ENCODE results near the gene CSNK1G1.

The CSNK1G1 gene

GRCh38 chr15:64162869-64163658, 192.9 kb downstream of the CSNK1G1 start, which contains the start of gene PPIB:
Gene PPIB (minus strand): TSS chr15:64163022. CDS start chr15:64162986, 36 bp downstream.
- Histone ChIP-seq H3K9me3 (ENCODE audit: control insufficient read depth, low read length) (no peaks in the 10 kb centered on the region), H3K9ac (no peak within 1 kb of the TSS), H3K4me1 (no peaks in the 10 kb centered on the region), H3K4me2 (ENCODE audit: low read length) (peak within 1 kb of the TSS; percentile 86), H3K79me2 (no peaks in the 10 kb centered on the region), H3K36me3 (ENCODE audit: control insufficient read depth, insufficient read depth, low read length) (no peaks in the 10 kb centered on the region), H2AFZ (peak within 1 kb of the TSS; percentile 93), H3K27me3 (ENCODE audit: control insufficient read depth, insufficient read depth, low read length) (no peaks in the 10 kb centered on the region), H3K27ac (peak within 1 kb of the TSS; percentile 77), H3K4me3 (ENCODE audit: low read depth, low read length) (peak within 1 kb of the TSS; percentile 95)
- TF ChIP-seq CTCF (IDR thresholded peaks at IDR 0.05), result peak; percentile 44

DNA sequence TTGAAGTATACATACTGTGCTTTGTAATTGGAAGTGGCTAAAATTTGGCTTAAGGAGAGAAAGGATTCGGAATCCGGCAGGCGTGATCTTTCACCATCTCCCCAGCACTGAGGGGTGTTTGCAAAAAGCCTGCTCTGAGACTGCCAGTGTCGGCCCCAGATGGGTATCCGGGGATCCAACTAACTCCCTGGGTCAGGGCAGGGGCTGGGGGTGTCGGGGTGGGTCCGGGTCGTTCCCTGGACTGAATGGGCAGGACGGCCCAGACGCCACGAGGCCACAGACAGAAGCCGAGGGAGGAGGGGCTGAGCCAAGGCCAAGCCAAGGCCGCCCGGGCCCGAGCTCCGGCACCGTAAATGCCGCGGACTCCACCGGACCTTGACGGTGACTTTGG, 193.5 kb downstream of the CSNK1G1 start:
- peak overlapping the region; percentile 74 for H2AFZ ChIP-seq
- no peaks in the 10 kb centered on the region for H3K27me3 ChIP-seq (ENCODE audit: control insufficient read depth, insufficient read depth, low read length)
- TF ChIP-seq CTCF (IDR thresholded peaks at IDR 0.05), result no peak
- H3K27ac ChIP-seq, result peak overlapping the region; percentile 77
- H3K4me1 ChIP-seq, result no peaks in the 10 kb centered on the region
- no peaks in the 10 kb centered on the region for H3K36me3 ChIP-seq (ENCODE audit: control insufficient read depth, insufficient read depth, low read length)
- peak overlapping the region; percentile 86 for H3K4me2 ChIP-seq (ENCODE audit: low read length)
- H3K79me2 ChIP-seq, result no peaks in the 10 kb centered on the region
- H3K9ac ChIP-seq, result no peak overlapping the region
- H3K4me3 ChIP-seq (ENCODE audit: low read depth, low read length), result peak overlapping the region; percentile 95
- no peaks in the 10 kb centered on the region for H3K9me3 ChIP-seq (ENCODE audit: control insufficient read depth, low read length)

DNA sequence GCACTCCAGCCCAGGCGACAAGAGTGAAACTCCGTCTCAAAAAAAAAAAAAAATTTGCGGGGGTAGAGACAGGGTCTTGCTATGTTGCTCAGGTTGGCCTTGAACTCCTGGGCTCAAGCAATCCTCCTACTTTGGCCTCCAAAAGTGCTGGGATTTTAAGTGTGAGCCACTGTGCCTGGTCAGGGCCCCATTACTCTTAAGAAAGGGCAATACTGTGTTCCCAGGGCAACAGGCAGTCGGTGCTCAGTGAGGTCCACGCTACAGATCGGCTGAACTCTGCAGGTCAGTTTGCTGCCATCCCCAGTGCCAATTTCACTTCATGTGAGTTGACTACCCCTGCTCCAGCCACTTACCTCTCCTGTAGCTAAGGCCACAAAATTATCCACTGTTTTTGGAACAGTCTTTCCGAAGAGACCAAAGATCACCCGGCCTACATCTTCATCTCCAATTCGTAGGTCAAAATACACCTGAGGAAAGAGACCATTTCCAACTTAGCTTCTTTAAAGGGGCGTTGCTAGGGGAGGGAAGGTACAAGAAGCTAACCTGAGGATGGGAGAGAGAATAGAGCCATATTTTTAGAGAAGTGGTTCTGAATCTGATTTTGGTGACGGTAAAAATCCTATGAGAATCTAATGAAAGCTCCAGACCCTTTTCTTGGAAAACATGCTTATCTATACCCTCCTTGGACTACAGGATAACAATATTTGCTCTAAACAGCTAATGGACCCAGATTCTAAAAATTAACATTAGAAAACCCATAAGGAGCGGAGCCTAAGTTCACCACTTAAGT, 194.1 kb downstream of the CSNK1G1 start:
- H3K36me3 ChIP-seq (ENCODE audit: control insufficient read depth, insufficient read depth, low read length), result no peaks in the 10 kb centered on the region

GRCh38 chr15:64158363-64159134, 197.4 kb downstream of the CSNK1G1 start:
- TF ChIP-seq CTCF (IDR thresholded peaks at IDR 0.05), result no peak
- Histone ChIP-seq H3K9me3 (ENCODE audit: control insufficient read depth, low read length) (no peaks in the 10 kb centered on the region), H3K27ac (no peak overlapping the region), H3K9ac (no peak overlapping the region), H3K27me3 (ENCODE audit: control insufficient read depth, insufficient read depth, low read length) (no peaks in the 10 kb centered on the region), H3K36me3 (ENCODE audit: control insufficient read depth, insufficient read depth, low read length) (no peaks in the 10 kb centered on the region), H3K4me1 (no peaks in the 10 kb centered on the region), H3K4me3 (ENCODE audit: low read depth, low read length) (no peak overlapping the region), H3K4me2 (ENCODE audit: low read length) (no peak overlapping the region), H2AFZ (no peak overlapping the region), H3K79me2 (no peaks in the 10 kb centered on the region)

More for the DNA sequence above, 194.1 kb downstream of the CSNK1G1 start:
- Histone ChIP-seq H3K79me2 (no peaks in the 10 kb centered on the region), H3K27me3 (ENCODE audit: control insufficient read depth, insufficient read depth, low read length) (no peaks in the 10 kb centered on the region), H3K9ac (no peak overlapping the region), H3K4me1 (no peaks in the 10 kb centered on the region), H3K4me3 (ENCODE audit: low read depth, low read length) (peak overlapping the region; percentile 95), H3K9me3 (ENCODE audit: control insufficient read depth, low read length) (no peaks in the 10 kb centered on the region), H3K27ac (peak overlapping the region; percentile 77), H3K4me2 (ENCODE audit: low read length) (peak overlapping the region; percentile 86), H2AFZ (no peak overlapping the region)
- TF ChIP-seq CTCF (IDR thresholded peaks at IDR 0.05), result no peak
